SH-SY5Y (cell line): ENCODE results near the gene FAM149A.

Source experiments
- GATA2 ChIP-seq: IDR thresholded peaks from 2 replicates; pipeline ENCODE4 v1.6.1; 2011; ENCODE audit warnings: mild to moderate bottlenecking, low read depth, low read length
- GATA3 ChIP-seq: IDR thresholded peaks from 2 replicates; pipeline ENCODE4 v1.6.1; 2011; ENCODE audit warnings: low read depth, mild to moderate bottlenecking, low read length, moderate library complexity

DNA sequence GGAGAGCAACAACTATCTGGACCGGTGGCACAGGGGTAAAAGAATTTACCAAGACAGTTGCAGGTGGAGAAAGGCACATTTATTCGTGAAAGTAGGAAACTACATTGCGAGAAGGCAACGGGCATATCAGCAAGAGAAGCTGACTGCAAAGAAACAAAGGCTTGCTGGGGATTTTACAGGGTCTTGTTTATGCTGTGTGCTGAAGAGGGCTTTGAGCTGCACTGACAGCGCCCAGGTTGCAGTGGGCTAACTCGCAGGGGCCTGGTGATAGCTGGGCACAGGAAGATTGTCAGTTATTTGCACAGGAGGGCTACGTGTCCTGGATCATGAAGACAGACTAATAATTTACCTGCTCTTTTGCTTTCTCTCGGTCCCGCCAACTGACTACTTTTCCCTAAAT lies 24.8 kb upstream of the FAM149A start:
- TF ChIP-seq GATA2 (no peak), GATA3 (no peak)
